Hepatocyte (in vitro differentiated cells): Measurements from ENCODE around the gene ATP5MK. TPM values are rescaled to one million over a fixed set of nuclear protein-coding genes. Genes with fewer than 3 reads are reported as not detected.

Experiments
- DNase-seq: peaks from one replicate; pipeline ENCODE4 v3.0.0-alpha.2; 2016; ENCODE audit warnings: low spot score
- H2AFZ ChIP-seq: fragments of 200-600 bp; sonication (generic); 2 replicates; pipeline ENCODE4 v1.6.0; 2016; ENCODE audit warnings: antibody characterized with exemption, mild to moderate bottlenecking
- H3K27ac ChIP-seq: fragments of 200-600 bp; sonication (generic); 2 replicates; pipeline ENCODE4 v1.5.1; 2016; ENCODE audit warnings: mild to moderate bottlenecking
- H3K27me3 ChIP-seq: fragments of 200-600 bp; sonication (generic); 2 replicates; pipeline ENCODE4 v1.6.1; 2016
- H3K36me3 ChIP-seq: fragments of 200-600 bp; sonication (generic); replicated peaks from 2 replicates; pipeline ENCODE4 v1.5.1; 2016; ENCODE audit warnings: low read depth; ENCODE audit not compliant: insufficient read depth
- H3K4me1 ChIP-seq: fragments of 200-600 bp; sonication (generic); 2 replicates; pipeline ENCODE4 v1.5.1; 2016; ENCODE audit warnings: mild to moderate bottlenecking, moderate library complexity; ENCODE audit not compliant: insufficient read depth
- H3K4me2 ChIP-seq: fragments of 200-600 bp; sonication (generic); 2 replicates; pipeline ENCODE4 v1.6.0; 2016
- H3K4me3 ChIP-seq: fragments of 200-600 bp; sonication (generic); 2 replicates; pipeline ENCODE4 v1.5.1; 2016; ENCODE audit warnings: mild to moderate bottlenecking
- H3K79me2 ChIP-seq: fragments of 200-600 bp; sonication (generic); 2 replicates; pipeline ENCODE4 v1.6.0; 2017; ENCODE audit warnings: mild to moderate bottlenecking
- H3K9me2 ChIP-seq: fragments of 200-600 bp; sonication (generic); replicated peaks from 2 replicates; pipeline ENCODE4 v1.6.0; 2017; ENCODE audit warnings: mild to moderate bottlenecking; ENCODE audit not compliant: insufficient read depth
- H3K9me3 ChIP-seq: fragments of 200-600 bp; sonication (generic); 2 replicates; pipeline ENCODE4 v1.5.1; 2016; ENCODE audit warnings: low read depth, mild to moderate bottlenecking
- H4K20me1 ChIP-seq: fragments of 200-600 bp; sonication (generic); 2 replicates; pipeline ENCODE4 v1.6.0; 2016; ENCODE audit warnings: mild to moderate bottlenecking; ENCODE audit not compliant: insufficient read depth, poor library complexity, severe bottlenecking
- CTCF ChIP-seq: fragments of 200-600 bp; sonication (generic); IDR thresholded peaks from 2 replicates; pipeline ENCODE4 v1.5.1; 2016; ENCODE audit warnings: antibody characterized with exemption, mild to moderate bottlenecking; ENCODE audit not compliant: poor library complexity
- EZH2 ChIP-seq: fragments of 200-600 bp; sonication (generic); IDR thresholded peaks from 2 replicates; pipeline ENCODE4 v1.6.1; 2016; ENCODE audit warnings: antibody characterized with exemption, mild to moderate bottlenecking, borderline replicate concordance
- EZH2phosphoT487 ChIP-seq: fragments of 200-600 bp; sonication (generic); IDR thresholded peaks from one replicate; pipeline ENCODE4 v1.6.1; 2018; ENCODE audit warnings: antibody characterized with exemption, mild to moderate bottlenecking, low read depth, moderate library complexity; ENCODE audit not compliant: unreplicated experiment, severe bottlenecking
- WGBS: methylation state at CpG from one replicate; pipeline ENCODE4 v1.1.6; 2016; ENCODE audit warnings: low lambda C conversion rate; ENCODE audit errors: missing lambda C conversion rate; 5-methylcytosine and 5-hydroxymethylcytosine counted together
- polyA plus RNA-seq: library from polyadenylated mRNA; unstranded; fragments of >200 nt; fragmentation: Nextera tagmentation; extraction: Ambion mirVana; gene quantifications from 2 replicates; pipeline ENCODE4 v1.2.1, GENCODE V29; 2016
- total RNA-seq: library from RNA; depleted of rRNA; stranded (reverse); fragments of >200 nt; gene quantifications from 2 replicates; pipeline ENCODE4 v1.2.3, GENCODE V29; 2014

The ATP5MK gene
- total and polyA plus RNA-seq, 2 experiments from 2014 or later: 408 to 647 TPM

GRCh38 chr10:103394180-103394579, 2.1 kb downstream of the ATP5MK start:
- H3K4me2 ChIP-seq: peak overlapping the region; percentile 88

GRCh38 chr10:103382769-103383168, 13.5 kb downstream of the ATP5MK start:
- Histone ChIP-seq H3K4me1 (no peaks in the 10 kb centered on the region), H3K27ac (no peak overlapping the region), H3K9me3 (no peaks in the 10 kb centered on the region), H3K4me3 (no peak overlapping the region), H3K79me2 (no peaks in the 10 kb centered on the region), H2AFZ (no peak overlapping the region), H3K9me2 (no peaks in the 10 kb centered on the region), H3K36me3 (no peaks in the 10 kb centered on the region), H3K4me2 (no peak overlapping the region), H4K20me1 (no peaks in the 10 kb centered on the region), H3K27me3 (no peaks in the 10 kb centered on the region)
- 96% methylated on average over 5 of the region's 5 CpGs for WGBS
- TF ChIP-seq CTCF: no peak
- TF ChIP-seq EZH2: no peak
- no peak for TF ChIP-seq EZH2phosphoT487
- DNase-seq: no peak

More at GRCh38 chr10:103394180-103394579, 2.1 kb downstream of the ATP5MK start:
- Histone ChIP-seq H3K4me1 (peaks cover 14% of the 10 kb centered on the region), H3K27ac (no peak overlapping the region), H3K4me3 (no peak overlapping the region), H3K36me3 (no peaks in the 10 kb centered on the region), H3K27me3 (no peaks in the 10 kb centered on the region), H3K9me2 (no peaks in the 10 kb centered on the region), H2AFZ (no peak overlapping the region), H4K20me1 (peaks cover 9% of the 10 kb centered on the region), H3K79me2 (peaks cover 66% of the 10 kb centered on the region), H3K9me3 (no peaks in the 10 kb centered on the region)
- no peak for DNase-seq
- 96% methylated on average over 14 of the region's 14 CpGs for WGBS
- TF ChIP-seq EZH2phosphoT487 (no peak), EZH2 (no peak), CTCF (no peak)

- no peaks in the 10 kb centered on the region for H3K9me3 ChIP-seq
- no peaks in the 10 kb centered on the region for H3K36me3 ChIP-seq
- H3K79me2 ChIP-seq: peaks cover 28% of the 10 kb centered on the region
- 95% methylated on average over 5 of the region's 5 CpGs for WGBS
- no peak overlapping the region for H2AFZ ChIP-seq
- H3K27me3 ChIP-seq: no peaks in the 10 kb centered on the region
- no peak overlapping the region for H3K4me3 ChIP-seq
- no peaks in the 10 kb centered on the region for H3K9me2 ChIP-seq
- DNase-seq: no peak
- no peak for TF ChIP-seq CTCF
- no peak for TF ChIP-seq EZH2phosphoT487
- no peak for TF ChIP-seq EZH2
- no peak overlapping the region for H3K27ac ChIP-seq
- H4K20me1 ChIP-seq: no peaks in the 10 kb centered on the region
- peaks cover 3% of the 10 kb centered on the region for H3K4me1 ChIP-seq
- H3K4me2 ChIP-seq: no peak overlapping the region
These were observed 22.0 kb downstream of the ATP5MK start for GRCh38 chr10:103374263-103374662.

- no peak for TF ChIP-seq EZH2phosphoT487
- Histone ChIP-seq H3K4me2 (no peak overlapping the region), H3K4me1 (peaks cover 6% of the 10 kb centered on the region), H4K20me1 (no peaks in the 10 kb centered on the region), H3K36me3 (no peaks in the 10 kb centered on the region), H3K27ac (no peak overlapping the region), H3K4me3 (no peak overlapping the region), H2AFZ (no peak overlapping the region), H3K9me2 (no peaks in the 10 kb centered on the region), H3K27me3 (no peaks in the 10 kb centered on the region), H3K79me2 (peaks cover 31% of the 10 kb centered on the region), H3K9me3 (no peaks in the 10 kb centered on the region)
- DNase-seq: no peak
- 98% methylated on average over 3 of the region's 3 CpGs for WGBS
These were observed 22.7 kb downstream of the ATP5MK start for GRCh38 chr10:103373544-103373943.
